Left cardiac atrium (tissue), 4 donors: Measurements from ENCODE around the gene ZNF568. TPM values are rescaled to one million over a fixed set of nuclear protein-coding genes. Genes with fewer than 3 reads are reported as not detected.
A peak's percentile ranks its signal among the peaks of the same experiment; 100 is the strongest.

Experiments
- ATAC-seq, 2 donors: fragments of 200-7000 bp; cut with Tn5 transposase; one replicate each; pipeline ENCODE4 v1.9.1; 2020; ENCODE audit warnings: mild to moderate bottlenecking in 2 of 2, moderate library complexity in 2 of 2
- DNase-seq: peaks from one replicate; pipeline ENCODE4 v3.0.0-alpha.2; 2020
- intact Hi-C, 2 donors: fragments of 100-400 bp; cut with DNase I; formaldehyde crosslinking; loops; one replicate each; pipeline versions ENCODE4 v1.14.1 to v1.15.1; 2022 to 2023
- long read RNA-seq: library from polyadenylated mRNA; unstranded; transcript quantifications from one replicate; pipeline ENCODE4 v2.0.0, GENCODE V29; 2021
- total RNA-seq, 2 donors: library from RNA; stranded (reverse); fragmentation: NEBNext Ultra II Directional; extraction: Animal tissue kit (Norgen Biotek cat#: 25700); gene quantifications; one replicate each; pipeline ENCODE4 v1.2.1, GENCODE V29; 2021
- donor health status: DM: no; HTN: yes; CAD: no.
- donor health status: DM: no; HTN: yes; CAD: no; lungs with severe emphysema.
- donor health status: DM: yes; HTN: yes; CAD: no.
- donor health status: Dilated cardiomyopathy.

ZNF568 gene
- total RNA-seq: 1 to 10 TPM; 6.1 to 9.2 TPM
- long read RNA-seq, partial matches to known transcripts: 0 of 3 reads
- long read RNA-seq, other reads (novel, unspliced or antisense): 2 of 3 reads

DNA sequence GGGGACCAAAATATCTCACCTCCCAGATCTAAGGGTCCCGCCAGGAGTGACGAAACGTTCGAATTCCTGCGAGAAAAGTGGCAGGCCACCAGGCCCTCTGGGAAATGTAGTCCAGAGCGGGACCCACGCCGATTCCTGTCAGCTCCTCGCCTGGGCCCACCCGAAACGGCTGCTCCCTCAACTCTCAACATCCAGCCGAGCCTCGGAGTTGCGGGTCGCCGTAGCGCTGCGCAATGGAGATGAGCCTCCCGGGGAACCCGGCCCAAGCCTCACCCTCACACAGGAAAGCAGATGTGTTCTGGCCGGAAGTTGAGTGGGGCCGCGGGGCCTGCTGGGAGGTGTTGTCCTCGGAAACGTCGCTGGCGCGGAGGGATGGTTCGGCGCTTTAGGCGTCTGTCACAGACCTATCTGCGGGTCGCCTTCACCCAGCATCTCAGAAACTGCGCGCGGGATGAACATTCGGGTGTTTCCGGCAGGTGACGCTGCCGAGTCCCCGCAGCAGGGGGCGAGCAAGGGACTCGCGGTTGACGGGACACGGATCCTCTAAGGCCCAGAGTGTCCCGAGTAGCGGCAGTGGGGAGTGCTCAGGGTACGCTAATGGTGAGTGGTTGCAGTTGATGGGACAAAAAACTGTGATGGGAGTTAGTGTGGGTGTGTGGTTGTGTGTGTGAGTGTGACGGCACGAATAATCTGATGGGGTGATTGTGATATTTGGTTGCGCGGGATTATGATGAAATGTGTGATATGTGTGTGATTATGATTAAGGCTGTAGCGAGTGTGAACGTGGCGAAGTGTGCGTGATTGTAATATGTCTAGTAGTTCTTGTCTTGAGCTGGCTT, at the start of gene ZNF568, which contains the start of gene ZNF829:
Gene ZNF568 (plus strand): TSS at position 341 of the 839 bp plus-strand sequence. CDS start 6,439 bp downstream, outside the sequence.
Gene ZNF829 (minus strand): TSS at position 300 of the 839 bp plus-strand sequence. CDS start 1,124 bp downstream, outside the sequence.
- ATAC-seq: peak; percentile 98 to 99
- intact Hi-C loops: loop anchor here in 1 of 2 donors (10.0 kb wide), 1 partner anchor 81 kb away; the partner anchor contains the start of gene ZNF790
- peak; percentile 92 for DNase-seq

DNA sequence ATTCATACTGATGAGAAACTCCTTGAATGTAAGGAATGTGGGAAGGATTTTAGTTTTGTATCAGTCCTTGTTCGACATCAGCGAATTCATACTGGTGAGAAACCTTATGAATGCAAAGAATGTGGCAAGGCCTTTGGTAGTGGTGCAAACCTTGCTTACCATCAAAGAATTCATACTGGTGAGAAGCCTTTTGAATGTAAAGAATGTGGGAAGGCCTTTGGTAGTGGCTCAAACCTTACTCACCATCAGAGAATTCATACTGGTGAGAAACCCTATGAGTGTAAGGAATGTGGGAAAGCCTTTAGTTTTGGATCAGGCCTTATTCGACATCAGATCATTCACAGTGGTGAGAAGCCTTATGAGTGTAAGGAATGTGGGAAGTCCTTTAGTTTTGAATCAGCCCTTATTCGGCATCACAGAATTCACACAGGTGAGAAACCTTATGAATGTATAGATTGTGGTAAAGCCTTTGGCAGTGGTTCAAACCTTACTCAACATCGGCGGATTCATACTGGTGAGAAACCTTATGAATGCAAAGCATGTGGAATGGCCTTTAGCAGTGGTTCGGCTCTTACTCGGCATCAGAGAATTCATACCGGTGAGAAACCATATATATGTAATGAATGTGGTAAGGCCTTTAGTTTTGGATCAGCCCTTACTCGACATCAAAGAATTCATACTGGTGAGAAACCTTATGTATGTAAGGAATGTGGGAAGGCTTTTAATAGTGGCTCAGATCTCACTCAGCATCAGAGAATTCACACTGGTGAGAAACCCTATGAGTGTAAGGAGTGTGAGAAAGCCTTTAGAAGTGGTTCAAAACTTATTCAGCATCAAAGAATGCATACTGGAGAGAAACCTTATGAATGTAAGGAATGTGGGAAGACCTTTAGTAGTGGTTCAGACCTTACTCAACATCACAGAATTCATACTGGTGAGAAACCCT, 38.9 kb upstream of the ZNF568 start:
- DNase-seq (no peak), ATAC-seq (no peak)
- intact Hi-C loops: no loop called here

DNA sequence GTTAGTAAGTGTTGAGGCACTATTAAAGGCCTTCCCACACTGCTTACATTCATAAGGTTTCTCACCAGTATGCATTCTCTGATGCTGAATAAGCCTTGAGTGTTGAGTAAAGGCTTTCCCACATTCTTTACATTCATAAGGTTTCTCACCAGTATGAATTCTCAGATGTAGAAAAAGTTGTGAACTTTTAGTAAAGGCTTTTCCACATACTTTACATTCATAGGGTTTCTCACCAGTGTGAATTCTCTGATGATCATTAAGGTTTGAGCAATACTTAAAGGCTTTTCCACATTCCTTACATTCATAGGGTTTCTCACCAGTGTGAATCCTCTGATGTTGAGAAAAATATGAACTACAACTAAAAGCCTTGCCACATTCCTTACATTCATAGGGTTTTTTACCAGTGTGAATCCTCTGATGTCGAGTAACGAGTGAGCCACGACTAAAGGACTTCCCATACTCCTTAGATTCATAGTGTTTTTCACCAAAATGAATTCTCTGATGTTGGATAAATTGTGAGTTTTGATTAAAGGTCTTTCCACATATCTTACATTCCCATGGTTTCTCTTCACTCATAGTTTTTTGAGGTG, 24.3 kb upstream of the ZNF568 start:
- DNase-seq: no peak
- ATAC-seq: no peak
- intact Hi-C loops: no loop called here

DNA sequence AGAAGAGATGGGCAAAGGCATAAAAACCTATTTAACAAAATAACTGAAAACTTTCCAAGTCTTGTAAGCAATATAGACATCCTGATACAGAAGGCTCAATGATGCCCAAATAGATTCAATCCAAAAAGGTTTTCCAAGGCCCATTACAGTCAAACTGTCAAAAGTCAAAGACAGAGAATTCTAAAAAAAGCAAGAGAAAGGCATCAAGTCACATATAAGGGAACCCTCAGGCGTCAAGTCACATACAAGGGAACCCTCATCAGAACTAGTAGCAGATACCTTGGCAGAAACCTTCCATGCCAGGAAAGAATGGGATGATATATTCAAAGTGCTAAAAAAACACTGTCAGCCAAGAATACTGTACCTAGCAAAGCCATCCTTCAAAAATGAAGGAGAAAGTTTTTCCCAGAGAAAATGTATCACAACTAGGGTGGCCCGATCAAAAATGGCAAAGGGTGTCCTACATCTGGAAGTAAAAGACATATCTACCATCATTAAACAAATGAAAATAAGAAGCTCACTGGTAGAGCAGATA, 21.2 kb upstream of the ZNF568 start:
- DNase-seq (no peak), ATAC-seq (no peak)
- intact Hi-C loops: no loop called here

DNA sequence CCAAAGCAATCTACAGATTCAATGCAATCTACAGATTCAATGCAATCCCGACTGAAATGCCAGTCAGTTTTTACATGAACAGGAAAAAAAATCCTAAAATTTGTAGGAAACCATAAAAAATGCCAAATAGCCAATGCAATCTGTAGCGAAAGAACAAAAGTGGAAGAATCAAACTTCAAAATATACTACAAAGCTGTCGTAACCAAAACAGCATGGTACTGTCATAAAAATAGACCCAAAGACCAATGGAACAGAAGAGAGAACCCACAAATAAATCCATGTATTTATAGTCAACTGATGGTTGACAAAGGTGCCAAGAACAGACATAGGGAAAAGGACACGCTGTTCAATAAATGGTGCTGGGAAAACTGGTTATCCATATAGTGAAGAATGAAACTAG, 17.7 kb upstream of the ZNF568 start:
- DNase-seq (no peak), ATAC-seq (no peak)
- intact Hi-C loops: no loop called here

DNA sequence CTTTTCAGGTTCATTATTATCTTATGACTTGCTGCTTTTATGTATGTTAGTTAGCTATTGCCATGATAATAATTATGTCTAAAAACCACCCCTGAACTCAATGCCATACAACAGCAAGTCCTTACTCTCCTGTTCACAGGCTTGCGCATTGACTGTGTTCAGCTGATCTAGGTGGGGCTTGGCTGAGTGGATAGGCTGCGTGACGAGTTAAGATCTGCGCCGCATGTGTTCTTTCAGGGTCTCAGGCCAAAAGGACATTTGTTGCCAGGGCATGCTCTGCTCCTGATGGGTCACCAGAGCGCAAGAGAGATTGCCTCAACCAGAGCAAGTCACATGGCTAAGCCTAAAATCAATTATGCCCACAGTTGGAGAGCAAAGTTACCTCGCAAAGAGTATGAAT, 859 bp downstream of the ZNF568 start:
- peak in 1 of 2 donors; percentile 20 for ATAC-seq
- intact Hi-C loops: loop anchor here in 1 of 2 donors (10.0 kb wide), 1 partner anchor 82 kb away; the partner anchor contains the start of gene ZNF790

DNA sequence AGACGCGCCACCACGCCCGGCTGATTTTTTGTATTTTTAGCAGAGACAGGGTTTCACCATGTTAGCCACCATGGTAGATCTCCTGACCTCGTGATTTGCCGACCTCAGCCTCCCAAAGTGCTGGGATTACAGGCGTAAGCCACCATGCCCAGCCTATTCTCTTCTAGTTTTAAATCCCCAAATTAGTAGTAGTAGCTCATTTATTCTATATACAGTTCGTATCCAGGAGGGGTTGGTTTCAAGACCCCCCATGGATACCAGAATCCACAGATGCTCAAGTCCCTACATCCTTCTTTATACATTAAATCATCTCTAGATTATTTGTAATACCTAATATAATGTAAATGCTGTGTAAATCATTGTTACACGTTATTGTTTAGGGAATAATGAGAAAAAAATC, 2.0 kb downstream of the ZNF568 start:
- ATAC-seq: no peak
- DNase-seq: no peak
- intact Hi-C loops: loop anchor here in 1 of 2 donors (10.0 kb wide), 1 partner anchor 83 kb away; the partner anchor contains the start of gene ZNF790

More for the DNA sequence above, 859 bp downstream of the ZNF568 start:
- DNase-seq: no peak

DNA sequence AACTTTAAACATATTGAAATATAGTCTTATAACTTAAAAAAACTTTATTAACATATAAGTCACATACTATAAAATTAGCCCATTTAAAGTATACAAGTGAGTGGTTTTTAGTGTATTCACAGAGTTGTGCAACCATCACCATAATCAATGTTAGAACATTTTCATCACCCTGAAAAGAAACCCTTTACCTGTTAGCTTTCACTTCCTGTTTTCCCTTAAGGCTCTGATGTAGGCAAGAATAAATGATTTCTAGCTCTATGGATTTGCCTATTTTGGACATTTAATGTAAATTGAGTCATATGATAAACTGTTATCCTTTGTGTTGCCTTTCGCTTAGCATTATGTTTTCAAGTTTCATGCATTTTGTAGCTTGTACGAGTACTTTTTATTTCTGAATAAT, 15.6 kb downstream of the ZNF568 start:
- DNase-seq (no peak), ATAC-seq (no peak)
- intact Hi-C loops: no loop called here

DNA sequence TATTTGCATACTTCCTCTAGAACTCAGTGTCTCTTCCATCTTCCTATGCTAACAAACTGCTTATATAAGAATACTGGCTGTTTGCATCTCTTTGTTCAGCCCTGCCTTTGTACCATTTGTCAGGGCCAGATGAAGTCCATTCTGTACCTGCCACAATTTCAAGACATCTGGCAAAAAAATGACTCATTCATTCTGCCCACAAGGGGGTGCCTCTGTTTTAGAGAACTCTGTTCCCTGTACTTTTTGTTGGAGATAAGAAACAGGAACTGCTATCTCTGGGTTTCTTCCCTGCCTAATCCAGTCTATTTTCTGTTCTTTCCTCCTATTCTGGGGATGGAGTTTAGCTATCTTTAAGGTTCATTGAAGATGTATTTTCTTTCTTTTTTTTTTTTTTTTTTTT, 23.0 kb downstream of the ZNF568 start:
- intact Hi-C loops: no loop called here
- no peak for ATAC-seq
- DNase-seq: no peak

DNA sequence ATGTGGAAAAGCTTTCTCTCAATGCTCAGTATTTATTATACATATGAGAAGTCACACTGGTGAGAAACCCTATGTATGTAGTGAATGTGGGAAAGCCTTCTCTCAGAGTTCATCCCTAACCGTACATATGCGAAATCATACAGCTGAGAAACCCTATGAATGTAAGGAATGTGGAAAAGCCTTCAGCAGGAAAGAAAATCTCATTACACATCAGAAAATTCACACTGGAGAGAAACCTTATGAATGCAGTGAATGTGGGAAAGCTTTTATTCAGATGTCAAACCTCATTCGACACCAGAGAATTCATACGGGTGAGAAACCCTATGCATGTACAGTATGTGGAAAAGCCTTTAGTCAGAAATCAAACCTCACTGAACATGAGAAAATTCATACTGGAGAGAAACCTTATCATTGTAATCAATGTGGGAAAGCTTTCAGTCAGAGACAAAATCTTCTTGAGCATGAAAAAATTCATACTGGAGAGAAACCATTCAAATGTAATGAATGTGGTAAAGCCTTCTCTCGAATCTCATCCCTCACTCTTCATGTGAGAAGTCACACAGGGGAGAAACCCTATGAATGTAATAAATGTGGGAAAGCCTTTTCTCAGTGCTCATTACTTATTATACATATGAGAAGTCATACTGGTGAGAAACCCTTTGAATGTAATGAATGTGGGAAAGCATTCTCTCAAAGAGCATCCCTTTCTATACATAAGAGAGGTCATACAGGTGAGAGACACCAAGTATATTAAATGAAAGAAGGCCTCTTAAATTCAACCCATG, 34.4 kb downstream of the ZNF568 start:
- intact Hi-C loops: no loop called here
- no peak for DNase-seq
- no peak for ATAC-seq

DNA sequence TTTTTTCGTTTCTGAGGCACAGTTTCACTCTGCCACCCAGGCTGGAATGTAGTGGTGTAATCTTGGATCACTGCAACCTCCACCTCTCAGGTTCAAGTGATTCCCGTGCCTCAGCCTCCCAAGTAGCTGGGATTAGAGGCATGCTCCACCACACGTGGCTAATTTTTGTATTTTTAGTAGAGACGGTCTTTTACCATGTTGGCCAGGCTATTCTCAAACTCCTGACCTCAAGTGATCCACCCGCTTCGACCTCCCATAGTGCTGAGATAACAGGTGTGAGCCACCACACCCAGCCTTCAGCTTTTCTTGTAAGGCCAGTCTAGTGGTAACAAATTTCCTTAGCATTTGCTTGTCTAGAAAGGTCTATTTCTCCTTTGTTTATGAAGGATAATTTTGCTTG, 46.2 kb downstream of the ZNF568 start:
- intact Hi-C loops: no loop called here
- DNase-seq (no peak), ATAC-seq (no peak)

DNA sequence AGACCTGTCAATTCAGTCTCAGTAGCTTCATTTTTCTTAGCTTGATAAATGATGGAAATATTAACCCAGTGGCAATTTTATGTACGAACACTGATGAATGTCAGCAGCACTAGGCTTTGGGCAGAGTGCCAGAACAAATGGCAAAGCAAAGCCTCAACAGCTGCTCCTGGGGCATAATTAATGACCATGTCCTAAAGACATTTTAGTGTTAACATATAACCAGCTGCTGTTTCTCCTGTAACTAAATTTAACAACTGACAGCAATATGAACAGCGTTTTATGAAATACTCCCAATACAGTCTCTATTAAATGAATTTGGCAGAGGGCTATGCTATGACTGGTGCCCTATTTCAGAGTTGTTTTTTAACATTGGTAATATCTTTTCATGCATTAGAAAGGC, 47.1 kb downstream of the ZNF568 start:
- intact Hi-C loops: no loop called here
- ATAC-seq: no peak
- DNase-seq: no peak

DNA sequence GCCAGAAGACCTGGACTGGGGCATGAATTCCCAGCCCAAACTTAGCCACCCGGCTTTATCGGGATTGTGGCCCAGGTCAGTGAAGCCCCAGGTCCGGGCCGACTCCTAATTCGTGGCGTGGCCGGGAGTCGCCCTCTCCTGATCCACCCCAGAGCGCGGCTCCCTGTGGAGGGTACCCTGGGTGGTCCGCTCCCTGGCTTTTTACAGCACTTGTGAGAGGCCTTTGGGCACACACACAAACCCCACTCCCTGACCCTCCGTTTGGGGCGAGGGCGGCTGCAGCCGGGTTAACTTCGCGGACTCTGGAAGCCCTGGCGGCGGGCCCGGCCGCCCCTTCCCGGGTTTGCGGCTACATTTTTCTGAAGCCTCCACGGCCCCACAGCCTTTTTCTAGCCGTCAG, 56.4 kb downstream of the ZNF568 start:
- peak in 1 of 2 donors; percentile 6 for ATAC-seq
- no peak for DNase-seq
- intact Hi-C loops: loop anchor here in 1 of 2 donors (10.0 kb wide), 1 partner anchor 252 kb away; no protein-coding TSS in a partner anchor

DNA sequence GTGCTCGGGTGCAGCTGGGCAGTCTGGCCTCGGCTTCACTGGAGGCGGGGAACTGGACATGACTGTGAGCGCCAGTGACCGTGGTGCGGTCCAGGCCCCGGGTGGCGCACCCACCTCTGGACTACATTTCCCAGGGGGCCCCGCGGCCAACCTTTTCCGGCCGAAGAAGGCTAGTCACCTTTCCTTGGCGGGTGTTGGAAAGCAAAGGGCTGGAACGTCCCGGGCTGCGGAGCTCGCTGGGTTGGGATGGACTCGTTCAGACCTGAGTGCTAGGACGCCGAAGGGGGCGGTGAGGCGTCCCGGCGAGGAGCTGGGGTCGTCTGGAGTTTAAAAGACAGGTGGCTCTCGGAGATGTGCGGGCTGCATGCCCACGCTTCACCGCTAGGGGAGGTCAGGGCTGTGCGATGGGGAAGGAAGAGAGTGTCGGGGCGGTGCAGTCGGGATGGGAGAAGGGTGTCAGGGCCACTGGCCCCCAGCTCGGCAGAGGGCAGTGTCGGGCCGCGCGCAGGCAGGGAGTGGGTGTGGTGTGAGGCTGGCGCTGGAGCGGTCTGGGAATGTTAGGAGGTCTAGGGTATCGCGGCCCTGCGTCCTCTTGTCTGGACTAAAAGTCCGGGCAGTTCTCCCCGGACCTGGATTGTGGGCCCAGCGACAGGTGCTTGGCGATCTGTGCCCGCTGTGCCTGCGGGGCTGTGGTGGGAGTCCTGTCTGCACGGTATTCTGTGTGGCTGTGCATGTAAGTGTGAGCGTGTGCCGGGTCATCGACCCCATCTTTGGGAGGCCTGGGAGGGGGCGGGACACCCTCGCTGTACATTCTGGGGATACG, 57.1 kb downstream of the ZNF568 start:
- intact Hi-C loops: loop anchor here in 1 of 2 donors (10.0 kb wide), 1 partner anchor 252 kb away; no protein-coding TSS in a partner anchor
- DNase-seq: peak; percentile 90
- ATAC-seq: peak; percentile 100

DNA sequence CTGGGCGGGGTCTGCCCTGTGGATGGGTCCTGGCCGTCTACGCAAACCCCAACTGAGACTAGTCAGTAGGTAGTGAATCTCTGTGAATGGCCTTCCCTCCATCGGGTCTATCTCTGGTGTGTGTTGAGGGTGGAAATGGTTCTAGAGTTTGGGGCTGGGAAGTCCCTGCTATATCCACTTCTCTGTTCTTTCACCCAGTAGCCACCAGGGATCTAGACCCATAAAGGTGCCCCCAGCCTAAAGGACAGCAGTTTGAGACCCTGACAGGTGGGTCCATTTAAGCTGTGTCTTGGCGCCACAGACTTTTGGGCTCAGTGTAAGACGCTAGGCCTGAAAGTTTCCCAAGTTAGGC, 57.7 kb downstream of the ZNF568 start:
- ATAC-seq (no peak), DNase-seq (no peak)
- intact Hi-C loops: loop anchor here in 1 of 2 donors (10.0 kb wide), 1 partner anchor 251 kb away; no protein-coding TSS in a partner anchor

DNA sequence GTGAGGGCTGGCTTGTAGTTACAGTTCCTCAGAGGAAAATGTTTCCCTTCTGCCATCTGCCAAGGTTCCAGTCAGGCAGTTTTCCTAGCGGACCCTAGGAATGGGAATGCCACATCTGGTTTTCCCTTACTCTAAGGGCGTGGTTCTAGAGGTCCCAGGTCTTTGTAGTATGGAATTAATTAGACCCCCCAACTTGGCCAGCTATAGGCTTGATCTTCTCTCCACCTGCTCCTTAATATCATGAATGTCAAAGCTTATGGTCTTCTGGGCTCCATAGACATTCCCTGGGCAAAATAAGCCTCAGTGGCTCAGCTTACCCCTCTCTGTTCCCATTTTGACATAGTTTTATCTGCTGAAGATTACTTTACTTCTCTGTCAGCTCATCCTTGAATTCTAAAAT, 70.0 kb downstream of the ZNF568 start:
- ATAC-seq: no peak
- intact Hi-C loops: loop anchor here in 1 of 2 donors (10.0 kb wide), 1 partner anchor 79 kb away; no protein-coding TSS in a partner anchor

DNA sequence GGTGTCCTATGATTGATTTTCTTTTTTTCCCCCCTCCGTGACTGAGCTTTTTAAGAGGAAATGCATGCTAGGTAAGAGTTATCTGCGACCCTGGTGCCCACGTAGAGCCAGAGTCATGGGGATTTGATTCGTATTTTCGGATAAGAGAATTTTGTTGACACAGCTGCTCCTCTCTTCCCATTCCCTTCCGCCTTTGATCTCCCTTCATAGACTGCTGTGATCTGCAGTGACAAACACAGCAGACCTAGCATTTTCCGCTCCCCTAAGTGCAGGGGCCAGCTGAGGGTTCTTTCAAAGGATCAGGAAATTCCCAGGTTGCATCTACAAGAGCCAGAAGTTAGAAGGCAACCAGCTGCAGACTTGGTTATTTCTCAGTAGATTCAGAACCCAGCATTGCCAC, 70.5 kb downstream of the ZNF568 start:
- intact Hi-C loops: loop anchor here in 1 of 2 donors (10.0 kb wide), 1 partner anchor 78 kb away; no protein-coding TSS in a partner anchor
- no peak for ATAC-seq
- DNase-seq: no peak

More for the DNA sequence above, 70.0 kb downstream of the ZNF568 start:
- DNase-seq: no peak
